NB4 (cell line): Measurements from ENCODE around the gene BRPF3.

ENCODE experiments used
- POLR2A ChIP-seq: IDR thresholded peaks from 2 replicates; pipeline ENCODE4 v1.6.1; 2011; ENCODE audit warnings: mild to moderate bottlenecking; ENCODE audit not compliant: insufficient read length; ENCODE audit errors: extremely low read depth
- TF ChIP-seq, protein P1 (sequence below): IDR thresholded peaks from one replicate; pipeline ENCODE4 v1.5.1; 2012; ENCODE audit warnings: low read depth, low read length
- TF ChIP-seq, protein P2 (sequence below): IDR thresholded peaks from 2 replicates; pipeline ENCODE4 v1.6.1; 2011; ENCODE audit warnings: low read depth, low read length

DNA sequence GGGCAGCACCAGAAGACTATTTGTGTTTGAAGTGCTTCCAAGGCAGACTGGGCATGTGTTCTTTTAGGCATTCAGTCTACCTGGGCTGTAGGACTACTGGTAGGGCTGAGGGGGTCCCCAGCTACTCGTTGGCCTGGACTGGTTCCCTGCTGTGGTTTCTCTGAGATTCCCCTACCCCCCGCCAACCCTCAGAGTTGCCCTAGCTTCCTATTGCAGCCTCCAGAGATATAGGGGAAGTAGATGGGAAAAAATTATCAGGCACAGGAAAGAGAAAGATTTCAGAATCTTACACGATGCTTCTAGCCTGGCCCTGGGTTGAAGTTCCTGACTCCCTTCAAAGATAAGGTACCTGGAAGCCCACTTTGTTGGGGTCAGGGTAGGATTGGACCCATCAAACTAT is 22.5 kb downstream of the BRPF3 start:
- TF ChIP-seq POLR2A = no peak
- TF ChIP-seq, protein P1, sequence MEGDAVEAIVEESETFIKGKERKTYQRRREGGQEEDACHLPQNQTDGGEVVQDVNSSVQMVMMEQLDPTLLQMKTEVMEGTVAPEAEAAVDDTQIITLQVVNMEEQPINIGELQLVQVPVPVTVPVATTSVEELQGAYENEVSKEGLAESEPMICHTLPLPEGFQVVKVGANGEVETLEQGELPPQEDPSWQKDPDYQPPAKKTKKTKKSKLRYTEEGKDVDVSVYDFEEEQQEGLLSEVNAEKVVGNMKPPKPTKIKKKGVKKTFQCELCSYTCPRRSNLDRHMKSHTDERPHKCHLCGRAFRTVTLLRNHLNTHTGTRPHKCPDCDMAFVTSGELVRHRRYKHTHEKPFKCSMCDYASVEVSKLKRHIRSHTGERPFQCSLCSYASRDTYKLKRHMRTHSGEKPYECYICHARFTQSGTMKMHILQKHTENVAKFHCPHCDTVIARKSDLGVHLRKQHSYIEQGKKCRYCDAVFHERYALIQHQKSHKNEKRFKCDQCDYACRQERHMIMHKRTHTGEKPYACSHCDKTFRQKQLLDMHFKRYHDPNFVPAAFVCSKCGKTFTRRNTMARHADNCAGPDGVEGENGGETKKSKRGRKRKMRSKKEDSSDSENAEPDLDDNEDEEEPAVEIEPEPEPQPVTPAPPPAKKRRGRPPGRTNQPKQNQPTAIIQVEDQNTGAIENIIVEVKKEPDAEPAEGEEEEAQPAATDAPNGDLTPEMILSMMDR = no peak
- TF ChIP-seq, protein P2, sequence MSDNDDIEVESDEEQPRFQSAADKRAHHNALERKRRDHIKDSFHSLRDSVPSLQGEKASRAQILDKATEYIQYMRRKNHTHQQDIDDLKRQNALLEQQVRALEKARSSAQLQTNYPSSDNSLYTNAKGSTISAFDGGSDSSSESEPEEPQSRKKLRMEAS = no peak
